IMR-90 (cell line): Measurements from ENCODE around the gene VNN1.
A peak's percentile ranks its signal among the peaks of the same experiment; 100 is the strongest.

Source experiments
- CHD1 ChIP-seq: IDR thresholded peaks from 2 replicates; pipeline ENCODE4 v1.6.1; 2012; ENCODE audit warnings: low read depth, low read length, improper control_type of control experiment
- CTCF ChIP-seq: conservative IDR thresholded peaks from 2 replicates; pipeline ENCODE4 v1.5.1; 2012; ENCODE audit warnings: mild to moderate bottlenecking, low read depth, low read length, improper control_type of control experiment
- MAFK ChIP-seq: IDR thresholded peaks from 2 replicates; pipeline ENCODE4 v1.6.1; 2012; ENCODE audit warnings: low read depth, low read length, improper control_type of control experiment
- MXI1 ChIP-seq: IDR thresholded peaks from 2 replicates; pipeline ENCODE4 v1.6.1; 2012; ENCODE audit warnings: low read depth, mild to moderate bottlenecking, low read length, moderate library complexity, borderline replicate concordance
- POLR2A ChIP-seq: IDR thresholded peaks from 2 replicates; pipeline ENCODE4 v1.6.1; 2012; ENCODE audit warnings: mild to moderate bottlenecking, low read depth, low read length
- RAD21 ChIP-seq: IDR thresholded peaks from 2 replicates; pipeline ENCODE4 v1.6.1; 2012; ENCODE audit warnings: low read length, improper control_type of control experiment
- RCOR1 ChIP-seq: IDR thresholded peaks from 2 replicates; pipeline ENCODE4 v1.6.1; 2012; ENCODE audit warnings: mild to moderate bottlenecking, low read length, improper control_type of control experiment; ENCODE audit not compliant: insufficient replicate concordance
- RFX5 ChIP-seq: IDR thresholded peaks from 2 replicates; pipeline ENCODE4 v1.8.0; 2012; ENCODE audit warnings: low read depth, mild to moderate bottlenecking, low read length, moderate library complexity
- USF2 ChIP-seq: fragments of 150-350 bp; IDR thresholded peaks from 2 replicates; pipeline ENCODE4 v1.6.1; 2017; ENCODE audit warnings: mild to moderate bottlenecking, antibody characterized with exemption, low read length, low read depth

- TF ChIP-seq POLR2A = no peak
- peak; percentile 68 for TF ChIP-seq CTCF
- TF ChIP-seq RAD21 = peak; percentile 70
- TF ChIP-seq MXI1 = no peak
- no peak for TF ChIP-seq RFX5
- no peak for TF ChIP-seq MAFK
- no peak for TF ChIP-seq RCOR1
- TF ChIP-seq CHD1 = no peak
- TF ChIP-seq USF2 = no peak
These were observed 44.1 kb downstream of the VNN1 start for GRCh38 chr6:132669690-132670291.
